Prostate gland (tissue), 2 donors: ENCODE measurements around the gene PTGER2. TPM values are rescaled to one million over a fixed set of nuclear protein-coding genes. Genes with fewer than 3 reads are reported as not detected.

Experiments used
- DNase-seq: peaks from one replicate; pipeline ENCODE4 v3.0.0-alpha.2; 2019; ENCODE audit warnings: low spot score
- H3K27ac ChIP-seq, 2 donors: fragments of 200-600 bp; sonication (generic); 2 replicates each; pipeline ENCODE4 v1.5.1; 2017 to 2019
- H3K27me3 ChIP-seq: fragments of 200-600 bp; sonication (generic); replicated peaks from 2 replicates; pipeline ENCODE4 v1.5.1; 2019; ENCODE audit not compliant: insufficient read depth
- H3K36me3 ChIP-seq, 2 donors: fragments of 200-600 bp; sonication (generic); 1 replicate in 1 of 2; 2 replicates in 1 of 2; pipeline versions ENCODE4 v1.5.1 to v1.8.1; 2017 to 2019
- H3K4me1 ChIP-seq: fragments of 200-600 bp; sonication (generic); replicated peaks from 2 replicates; pipeline ENCODE4 v1.5.1; 2019
- H3K4me3 ChIP-seq, 2 donors: fragments of 200-600 bp; sonication (generic); 2 replicates each; pipeline ENCODE4 v1.5.1; 2017 to 2019
- H3K9me3 ChIP-seq: fragments of 200-600 bp; sonication (generic); 2 replicates; pipeline ENCODE4 v1.5.1; 2017
- POLR2A ChIP-seq: fragments of 450-650 bp; IDR thresholded peaks from one replicate; pipeline ENCODE4 v1.6.1; 2016; ENCODE audit warnings: antibody characterized with exemption, mild to moderate bottlenecking
- POLR2AphosphoS5 ChIP-seq: sonication (generic); formaldehyde crosslinking; IDR thresholded peaks from one replicate; pipeline ENCODE4 v1.6.1; 2017; ENCODE audit warnings: antibody characterized with exemption
- WGBS: methylation state at CpG from one replicate; pipeline ENCODE4 v1.1.5; 2018; 5-methylcytosine and 5-hydroxymethylcytosine counted together
- intact Hi-C: fragments of 100-400 bp; cut with DNase I; formaldehyde crosslinking; loops from one replicate; pipeline ENCODE4 v1.14.2; 2022
- total RNA-seq, 2 donors: library from RNA; depleted of rRNA; stranded (reverse); fragments of >200 nt; gene quantifications; one replicate each; pipeline ENCODE4 v1.1.0, GENCODE V29; 2016
- TF ChIP-seq, protein P1 (sequence below), 4 experiments: fragments of 200-600 bp in 2 of 4; fragments of 450-650 bp in 2 of 4; sonication (generic) in 2 of 4; IDR thresholded peaks; 1 replicate in 3 of 4; 2 replicates in 1 of 4; pipeline ENCODE4 v1.5.1; 2016 to 2019; ENCODE audit warnings: antibody characterized with exemption in 4 of 4, mild to moderate bottlenecking in 2 of 4, moderate library complexity in 2 of 4

PTGER2 gene
- total RNA-seq, 2 donors from 2014 or later: 5.4 to 8.9 TPM

DNA sequence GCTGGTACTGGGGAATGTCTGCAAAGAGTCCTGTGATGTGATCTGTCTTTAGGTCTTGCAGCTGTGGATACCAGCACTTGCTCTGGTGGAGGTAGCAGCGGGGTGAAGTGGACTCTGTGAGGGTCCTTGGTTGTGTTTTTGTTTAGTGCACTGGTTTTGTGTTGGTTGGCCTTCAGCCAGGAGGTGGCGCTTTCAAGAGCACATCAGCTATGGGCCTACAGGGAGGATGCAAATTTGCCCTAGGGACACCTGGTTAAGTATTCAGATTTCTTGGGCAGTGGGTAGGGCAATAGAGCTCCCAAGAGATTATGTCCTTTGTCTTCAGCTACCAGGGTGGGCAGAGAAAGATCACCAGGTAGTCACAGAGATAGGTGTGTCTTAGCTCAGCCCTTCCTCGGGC, 63.8 kb downstream of the PTGER2 start:
- no peak for TF ChIP-seq POLR2AphosphoS5
- TF ChIP-seq, protein P1, sequence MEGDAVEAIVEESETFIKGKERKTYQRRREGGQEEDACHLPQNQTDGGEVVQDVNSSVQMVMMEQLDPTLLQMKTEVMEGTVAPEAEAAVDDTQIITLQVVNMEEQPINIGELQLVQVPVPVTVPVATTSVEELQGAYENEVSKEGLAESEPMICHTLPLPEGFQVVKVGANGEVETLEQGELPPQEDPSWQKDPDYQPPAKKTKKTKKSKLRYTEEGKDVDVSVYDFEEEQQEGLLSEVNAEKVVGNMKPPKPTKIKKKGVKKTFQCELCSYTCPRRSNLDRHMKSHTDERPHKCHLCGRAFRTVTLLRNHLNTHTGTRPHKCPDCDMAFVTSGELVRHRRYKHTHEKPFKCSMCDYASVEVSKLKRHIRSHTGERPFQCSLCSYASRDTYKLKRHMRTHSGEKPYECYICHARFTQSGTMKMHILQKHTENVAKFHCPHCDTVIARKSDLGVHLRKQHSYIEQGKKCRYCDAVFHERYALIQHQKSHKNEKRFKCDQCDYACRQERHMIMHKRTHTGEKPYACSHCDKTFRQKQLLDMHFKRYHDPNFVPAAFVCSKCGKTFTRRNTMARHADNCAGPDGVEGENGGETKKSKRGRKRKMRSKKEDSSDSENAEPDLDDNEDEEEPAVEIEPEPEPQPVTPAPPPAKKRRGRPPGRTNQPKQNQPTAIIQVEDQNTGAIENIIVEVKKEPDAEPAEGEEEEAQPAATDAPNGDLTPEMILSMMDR (IDR thresholded peaks at IDR 0.05): no peak
- no peak for TF ChIP-seq POLR2A
- Histone ChIP-seq H3K36me3 (no peaks in the 10 kb centered on the region), H3K4me3 (no peak overlapping the region), H3K9me3 (no peaks in the 10 kb centered on the region), H3K27me3 (no peaks in the 10 kb centered on the region), H3K27ac (no peak overlapping the region), H3K4me1 (no peaks in the 10 kb centered on the region)
- intact Hi-C loops: no loop called here
- no peak for DNase-seq
- WGBS: 99% methylated on average over 3 of the region's 3 CpGs

Other genes with a start within 250 kb of the PTGER2 start
- 10 to 100 TPM in 1 of 2 donors, 1 to 10 TPM in 1; 6.9 to 17.2 TPM for gene NID2, start 245.3 kb upstream of the PTGER2 start, total RNA-seq
- under 1 TPM; 0.55 to 0.74 TPM for gene PTGDR, start 46.6 kb upstream of the PTGER2 start, total RNA-seq
- gene TXNDC16, start 238.2 kb downstream of the PTGER2 start, total RNA-seq: 10 to 100 TPM; 14.0 to 37.1 TPM
- 1 to 10 TPM in 1 of 2 donors, under 1 TPM in 1; 0.09 to 5.3 TPM for gene GPR137C, start 238.5 kb downstream of the PTGER2 start, total RNA-seq